RKO (cell line): ENCODE data around the gene ASCL2.
"Not testable (repeated sequence)": the region's sequence is repeated elsewhere in the genome, so short reads cannot be mapped to it uniquely, and the experiment has no call there.

ENCODE experiments used
- DNase-seq: peaks from one replicate; pipeline ENCODE4 v3.0.0-alpha.2; 2016; ENCODE audit warnings: low spot score

ASCL2 gene

GRCh38 chr11:2259466-2259830 lies 10.9 kb downstream of the ASCL2 start:
- DNase-seq: no peak

GRCh38 chr11:2258501-2259465 lies 11.6 kb downstream of the ASCL2 start:
- DNase-seq: no peak

GRCh38 chr11:2256951-2257700 lies 13.3 kb downstream of the ASCL2 start:
- DNase-seq: no peak

- DNase-seq: no peak
Observed at GRCh38 chr11:2256293-2256913, 14.0 kb downstream of the ASCL2 start.

- no peak for DNase-seq
Observed at GRCh38 chr11:2252018-2252417, 18.4 kb downstream of the ASCL2 start.

- no peak for DNase-seq
Observed at GRCh38 chr11:2251138-2251537, 19.2 kb downstream of the ASCL2 start.

GRCh38 chr11:2250485-2250884 lies 19.9 kb downstream of the ASCL2 start:
- no peak for DNase-seq

GRCh38 chr11:2250041-2250440 lies 20.3 kb downstream of the ASCL2 start:
- no peak for DNase-seq

- DNase-seq: no peak
Observed at GRCh38 chr11:2249189-2249916, 21.0 kb downstream of the ASCL2 start.

GRCh38 chr11:2248762-2249161 lies 21.6 kb downstream of the ASCL2 start:
- no peak for DNase-seq

- DNase-seq: no peak
Observed at GRCh38 chr11:2248242-2248641, 22.1 kb downstream of the ASCL2 start.

- no peak for DNase-seq
Observed at GRCh38 chr11:2247496-2247895, 22.9 kb downstream of the ASCL2 start.

- no peak for DNase-seq
Observed at GRCh38 chr11:2240834-2241233, 29.6 kb downstream of the ASCL2 start.

GRCh38 chr11:2237457-2238238 lies 32.7 kb downstream of the ASCL2 start:
- no peak for DNase-seq

- not testable (repeated sequence) for DNase-seq
Observed at GRCh38 chr11:2236381-2237134, 33.8 kb downstream of the ASCL2 start.

- DNase-seq: no peak
Observed at GRCh38 chr11:2235588-2236326, 34.6 kb downstream of the ASCL2 start.

- DNase-seq: no peak
Observed at GRCh38 chr11:2234963-2235362, 35.4 kb downstream of the ASCL2 start.

- no peak for DNase-seq
Observed at GRCh38 chr11:2233693-2234455, 36.5 kb downstream of the ASCL2 start.

- no peak for DNase-seq
Observed at GRCh38 chr11:2229713-2230297, 40.6 kb downstream of the ASCL2 start.
